ENCODE results near the gene TNNT3. TPM values are rescaled to one million over a fixed set of nuclear protein-coding genes. Genes with fewer than 3 reads are reported as not detected.
A peak's percentile ranks its signal among the peaks of the same experiment; 100 is the strongest.

The TNNT3 gene
- total RNA-seq, 1 experiment from 2014 or later: not detected

DNA sequence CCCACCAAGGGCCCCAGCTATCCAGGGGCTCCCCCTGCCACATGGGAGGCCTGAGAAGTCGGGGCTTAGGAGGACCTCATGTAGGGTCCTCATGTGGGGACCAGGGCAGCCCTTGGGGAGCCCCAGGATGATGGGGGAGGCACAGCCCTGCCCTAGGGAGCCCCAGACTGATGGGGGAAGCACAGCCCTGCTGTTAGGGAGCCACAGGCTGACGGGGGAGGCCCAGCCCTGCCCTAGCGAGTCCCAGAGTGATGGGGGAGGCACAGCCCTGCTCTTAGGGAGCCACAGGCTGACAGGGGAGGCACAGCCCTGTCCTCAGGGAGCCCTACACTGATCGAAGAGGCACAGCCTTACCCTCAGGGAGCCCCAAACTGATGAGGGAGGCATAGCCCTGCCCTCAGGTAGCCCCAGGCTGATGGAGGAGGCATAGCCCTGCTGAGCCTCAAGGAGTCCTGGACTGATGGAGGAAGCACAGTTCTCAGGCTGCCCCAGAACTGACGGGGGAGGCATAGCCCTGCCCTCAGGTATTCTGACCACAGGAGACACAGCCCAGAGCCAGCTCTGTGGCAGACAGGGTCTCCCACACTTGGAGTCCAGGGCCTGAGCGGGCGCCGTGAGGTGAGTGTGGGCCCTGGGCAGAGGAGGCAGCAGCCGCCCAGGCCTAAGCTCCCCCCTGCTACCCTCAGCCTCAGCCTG is 38.6 kb upstream of the TNNT3 start:
- H3K36me3 ChIP-seq (ENCODE audit: insufficient read depth, low read length, poor library complexity, severe bottlenecking): no peaks in the 10 kb centered on the region
- no peak for DNase-seq (ENCODE audit: low spot score)
- no TSS peak for BruUV-seq (replicated peaks)
- CTCF ChIA-PET: interaction anchor here (4.0 kb wide), 1 partner anchor 271 kb away, joined by 74 read pairs; no protein-coding TSS in a partner anchor
- H3K4me1 ChIP-seq (ENCODE audit: insufficient read depth, low read length, poor library complexity, severe bottlenecking): no peaks in the 10 kb centered on the region
- H3K27ac ChIP-seq (ENCODE audit: low read depth, low read length, poor library complexity, severe bottlenecking): no peak overlapping the region
- no peaks in the 10 kb centered on the region for H3K9me3 ChIP-seq (ENCODE audit: low read depth, low read length, poor library complexity, severe bottlenecking)
- TF ChIP-seq, protein P1, sequence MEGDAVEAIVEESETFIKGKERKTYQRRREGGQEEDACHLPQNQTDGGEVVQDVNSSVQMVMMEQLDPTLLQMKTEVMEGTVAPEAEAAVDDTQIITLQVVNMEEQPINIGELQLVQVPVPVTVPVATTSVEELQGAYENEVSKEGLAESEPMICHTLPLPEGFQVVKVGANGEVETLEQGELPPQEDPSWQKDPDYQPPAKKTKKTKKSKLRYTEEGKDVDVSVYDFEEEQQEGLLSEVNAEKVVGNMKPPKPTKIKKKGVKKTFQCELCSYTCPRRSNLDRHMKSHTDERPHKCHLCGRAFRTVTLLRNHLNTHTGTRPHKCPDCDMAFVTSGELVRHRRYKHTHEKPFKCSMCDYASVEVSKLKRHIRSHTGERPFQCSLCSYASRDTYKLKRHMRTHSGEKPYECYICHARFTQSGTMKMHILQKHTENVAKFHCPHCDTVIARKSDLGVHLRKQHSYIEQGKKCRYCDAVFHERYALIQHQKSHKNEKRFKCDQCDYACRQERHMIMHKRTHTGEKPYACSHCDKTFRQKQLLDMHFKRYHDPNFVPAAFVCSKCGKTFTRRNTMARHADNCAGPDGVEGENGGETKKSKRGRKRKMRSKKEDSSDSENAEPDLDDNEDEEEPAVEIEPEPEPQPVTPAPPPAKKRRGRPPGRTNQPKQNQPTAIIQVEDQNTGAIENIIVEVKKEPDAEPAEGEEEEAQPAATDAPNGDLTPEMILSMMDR (conservative IDR thresholded peaks at IDR 0.05; ENCODE audit: low read depth, low read length): no peak
- TF ChIP-seq EZH2 (IDR thresholded peaks at IDR 0.05; ENCODE audit: borderline replicate concordance, low read depth, low read length, poor library complexity, severe bottlenecking): no peak
- POLR2A ChIA-PET (ENCODE audit: low non-redundant PET): no interaction called here
- no peaks in the 10 kb centered on the region for H3K27me3 ChIP-seq (replicated peaks; ENCODE audit: insufficient read depth, low read depth, low read length, poor library complexity)
- intact Hi-C loops (cut with micrococcal nuclease; ENCODE audit: unreplicated experiment): loop anchor here (5.0 kb wide), 1 partner anchor 41 kb away; no protein-coding TSS in a partner anchor
- H3K4me3 ChIP-seq (ENCODE audit: low read depth, low read length, poor library complexity, severe bottlenecking): no peak overlapping the region

DNA sequence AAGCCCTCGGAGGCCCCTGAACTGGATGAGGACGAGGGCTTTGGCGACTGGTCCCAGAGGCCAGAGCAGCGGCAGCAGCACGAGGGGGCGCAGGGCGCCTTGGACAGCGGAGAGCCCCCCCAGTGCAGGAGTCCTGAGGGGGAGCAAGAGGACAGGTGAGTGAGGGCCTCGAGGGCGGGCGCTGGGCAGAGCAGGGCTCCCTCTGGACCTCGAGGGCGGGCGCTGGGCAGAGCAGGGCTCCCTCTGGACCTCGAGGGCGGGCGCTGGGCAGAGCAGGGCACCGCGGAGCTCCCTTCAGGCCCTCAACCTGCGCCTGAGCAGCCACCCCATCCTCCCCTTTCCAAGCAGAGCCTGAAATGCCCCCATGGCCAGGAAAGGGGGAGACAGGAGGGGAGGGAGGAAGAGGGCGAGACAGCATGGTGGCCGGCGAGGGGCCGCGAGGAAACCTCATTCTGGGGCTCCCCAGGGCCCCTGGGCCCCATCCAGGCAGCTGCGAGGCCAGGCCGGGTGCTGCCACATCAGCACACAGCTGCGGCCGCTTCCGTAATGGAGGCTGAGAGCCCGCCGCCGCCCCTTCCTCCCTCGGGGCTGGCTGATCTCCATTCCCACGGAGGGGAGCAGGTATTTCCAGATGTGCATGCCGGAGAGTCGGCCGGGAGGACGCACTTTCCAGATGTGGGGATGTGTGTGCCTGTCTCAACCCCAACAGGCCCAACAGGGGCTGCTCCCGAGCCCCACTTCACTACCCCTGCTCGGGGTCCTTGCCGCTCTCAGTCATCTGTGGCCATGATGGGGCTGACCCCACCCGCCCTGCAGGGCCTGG is 37.9 kb upstream of the TNNT3 start:
- no peak overlapping the region for H3K27ac ChIP-seq (ENCODE audit: low read depth, low read length, poor library complexity, severe bottlenecking)
- ChIA-PET POLR2A (ENCODE audit: low non-redundant PET) (no interaction called here), CTCF (interaction anchor here (0.6 to 4.0 kb wide), 7 partner anchors 40 to 274 kb away, joined by 3 to 74 read pairs (median 4); no protein-coding TSS in a partner anchor)
- H3K27me3 ChIP-seq (replicated peaks; ENCODE audit: insufficient read depth, low read depth, low read length, poor library complexity): no peaks in the 10 kb centered on the region
- H3K36me3 ChIP-seq (ENCODE audit: insufficient read depth, low read length, poor library complexity, severe bottlenecking): no peaks in the 10 kb centered on the region
- no TSS peak for BruUV-seq (replicated peaks)
- H3K4me1 ChIP-seq (ENCODE audit: insufficient read depth, low read length, poor library complexity, severe bottlenecking): no peaks in the 10 kb centered on the region
- no peak for TF ChIP-seq EZH2 (IDR thresholded peaks at IDR 0.05; ENCODE audit: borderline replicate concordance, low read depth, low read length, poor library complexity, severe bottlenecking)
- TF ChIP-seq, protein P1 (conservative IDR thresholded peaks at IDR 0.05; ENCODE audit: low read depth, low read length): no peak
- no peak for DNase-seq (ENCODE audit: low spot score)
- H3K9me3 ChIP-seq (ENCODE audit: low read depth, low read length, poor library complexity, severe bottlenecking): no peaks in the 10 kb centered on the region
- intact Hi-C loops (cut with micrococcal nuclease; ENCODE audit: unreplicated experiment): loop anchor here (2.0 to 5.0 kb wide), 2 partner anchors 41 to 269 kb away; no protein-coding TSS in a partner anchor
- H3K4me3 ChIP-seq (ENCODE audit: low read depth, low read length, poor library complexity, severe bottlenecking): no peak overlapping the region

DNA sequence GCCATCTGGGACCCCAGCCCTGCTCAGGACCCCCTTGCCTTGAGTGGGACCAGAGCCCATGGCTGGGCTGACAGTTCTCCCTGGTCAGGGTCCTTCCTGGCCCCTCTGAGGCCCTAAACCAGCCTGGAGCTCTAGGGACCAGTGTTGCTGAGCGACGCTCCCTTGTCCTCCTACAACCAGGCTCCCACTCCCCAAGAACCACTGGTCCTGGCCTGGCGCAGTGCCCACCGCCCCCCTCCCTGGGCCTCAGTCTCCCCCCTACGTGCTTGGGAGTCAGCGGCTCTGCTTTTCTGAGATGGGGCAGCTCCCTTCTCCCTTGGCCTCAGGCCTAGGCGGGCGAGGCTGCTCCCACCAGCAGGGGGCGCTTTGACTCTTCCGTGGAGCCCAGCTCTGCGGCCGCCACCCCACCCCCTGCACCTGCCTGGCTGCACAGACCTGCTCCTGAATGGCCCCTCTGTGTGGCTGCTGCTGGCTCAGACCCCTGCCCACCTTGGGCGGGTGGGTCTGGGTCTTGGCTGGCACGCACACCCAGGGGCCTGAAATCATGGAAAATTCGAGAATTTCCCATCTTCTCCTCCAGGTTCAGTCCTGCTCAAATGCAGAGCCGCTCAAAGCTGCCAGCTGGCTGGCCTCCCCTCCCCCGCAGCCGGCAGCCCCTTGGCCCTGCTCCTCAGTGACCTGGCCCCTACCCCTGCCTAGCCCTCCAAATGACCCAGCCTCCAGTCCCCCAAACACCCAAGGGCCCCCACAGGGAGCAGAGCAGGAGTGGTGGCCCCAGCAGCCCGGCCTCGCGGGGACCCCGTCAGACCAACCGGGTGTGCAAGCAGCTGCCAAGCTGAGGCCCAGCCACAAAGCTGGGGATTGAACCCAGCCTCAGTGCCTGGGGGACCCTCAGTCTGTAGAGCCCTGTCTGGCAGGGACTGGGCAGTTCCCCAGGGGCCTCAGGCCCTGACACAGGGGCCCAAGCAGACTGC is 37.0 kb upstream of the TNNT3 start:
- Histone ChIP-seq H3K36me3 (ENCODE audit: insufficient read depth, low read length, poor library complexity, severe bottlenecking) (no peaks in the 10 kb centered on the region), H3K4me1 (ENCODE audit: insufficient read depth, low read length, poor library complexity, severe bottlenecking) (no peaks in the 10 kb centered on the region), H3K27me3 (replicated peaks; ENCODE audit: insufficient read depth, low read depth, low read length, poor library complexity) (no peaks in the 10 kb centered on the region), H3K4me3 (ENCODE audit: low read depth, low read length, poor library complexity, severe bottlenecking) (no peak overlapping the region), H3K27ac (ENCODE audit: low read depth, low read length, poor library complexity, severe bottlenecking) (no peak overlapping the region), H3K9me3 (ENCODE audit: low read depth, low read length, poor library complexity, severe bottlenecking) (no peaks in the 10 kb centered on the region)
- ChIA-PET POLR2A (ENCODE audit: low non-redundant PET) (no interaction called here), CTCF (interaction anchor here (0.6 to 4.0 kb wide), 8 partner anchors 36 to 274 kb away, joined by 3 to 74 read pairs (median 4); no protein-coding TSS in a partner anchor)
- BruUV-seq (replicated peaks): no TSS peak
- peak; percentile 68 for DNase-seq (ENCODE audit: low spot score)
- intact Hi-C loops (cut with micrococcal nuclease; ENCODE audit: unreplicated experiment): loop anchor here (2.0 to 5.0 kb wide), 2 partner anchors 40 to 268 kb away; no protein-coding TSS in a partner anchor
- TF ChIP-seq EZH2 (IDR thresholded peaks at IDR 0.05; ENCODE audit: borderline replicate concordance, low read depth, low read length, poor library complexity, severe bottlenecking): no peak
- TF ChIP-seq, protein P1 (conservative IDR thresholded peaks at IDR 0.05; ENCODE audit: low read depth, low read length): peak; percentile 86

All from A673 (cell line).